WTC11 (cell line): ENCODE measurements around the gene CELF1. TPM values are rescaled to one million over a fixed set of nuclear protein-coding genes. Genes with fewer than 3 reads are reported as not detected.

Experiments used
- ATAC-seq: fragments of 200-7000 bp; cut with Tn5 transposase; 2 replicates; pipeline ENCODE4 v1.10.0; 2021; ENCODE audit warnings: mild to moderate bottlenecking, moderate library complexity
- CTCF ChIA-PET: fragments of 300-600 bp; sonication (Branson Sonifier 250); formaldehyde crosslinking; loops from one replicate; lab custom pipeline; 2021; ENCODE audit warnings: antibody characterized with exemption; lab: Charles Lee
- POLR2A ChIA-PET: fragments of 350-600 bp; sonication (Branson Sonifier 250); formaldehyde crosslinking; loops from one replicate; lab custom pipeline; 2021; ENCODE audit warnings: antibody characterized with exemption; lab: Charles Lee
- DNase-seq: peaks from one replicate; pipeline ENCODE4 v3.0.0; 2021; ENCODE audit warnings: low spot score
- H3K27ac Mint-ChIP-seq: 2 replicates; pipeline ENCODE4 v1.8.0; 2021; ENCODE audit warnings: mixed read lengths
- H3K27me3 Mint-ChIP-seq: 2 replicates; pipeline ENCODE4 v1.8.0; 2021; ENCODE audit warnings: low read depth, mild to moderate bottlenecking, moderate library complexity, mixed read lengths
- H3K36me3 Mint-ChIP-seq: 2 replicates; pipeline ENCODE4 v1.8.0; 2021; ENCODE audit warnings: mixed read lengths
- H3K4me1 Mint-ChIP-seq: 2 replicates; pipeline ENCODE4 v1.8.0; 2022; ENCODE audit warnings: mixed read lengths
- H3K4me3 Mint-ChIP-seq: 2 replicates; pipeline ENCODE4 v1.8.0; 2021; ENCODE audit warnings: mild to moderate bottlenecking, moderate library complexity, mixed read lengths
- H3K9me3 Mint-ChIP-seq: 2 replicates; pipeline ENCODE4 v1.8.0; 2021; ENCODE audit warnings: mixed read lengths
- ATF2 ChIP-seq: sonication (generic); formaldehyde crosslinking; IDR thresholded peaks from 2 replicates; pipeline ENCODE4 v1.8.1; 2022; ENCODE audit warnings: low read depth, missing genetic modification reagents, borderline replicate concordance
- ATF3 ChIP-seq: sonication (generic); formaldehyde crosslinking; conservative IDR thresholded peaks from 2 replicates; pipeline ENCODE4 v1.8.1; 2022; ENCODE audit warnings: mild to moderate bottlenecking, missing genetic modification reagents
- ELF4 ChIP-seq: sonication (generic); formaldehyde crosslinking; IDR thresholded peaks from 2 replicates; pipeline ENCODE4 v1.8.1; 2022; ENCODE audit warnings: low read depth, mild to moderate bottlenecking, moderate library complexity, missing genetic modification reagents
- ESRRA ChIP-seq: sonication (generic); formaldehyde crosslinking; IDR thresholded peaks from 2 replicates; pipeline ENCODE4 v1.8.1; 2022; ENCODE audit warnings: mild to moderate bottlenecking, missing genetic modification reagents, borderline replicate concordance
- FOXJ3 ChIP-seq: sonication (generic); formaldehyde crosslinking; IDR thresholded peaks from 2 replicates; pipeline ENCODE4 v1.9.0; 2021; ENCODE audit warnings: missing genetic modification reagents, mild to moderate bottlenecking, borderline replicate concordance
- GABPB1 ChIP-seq: sonication (generic); formaldehyde crosslinking; IDR thresholded peaks from 2 replicates; pipeline ENCODE4 v1.8.1; 2023; ENCODE audit warnings: mild to moderate bottlenecking, missing genetic modification reagents
- JAZF1 ChIP-seq: fragments of 250-450 bp; sonication (Bioruptor Pico); IDR thresholded peaks from 2 replicates; pipeline ENCODE4 v1.9.0; 2021; ENCODE audit warnings: moderate library complexity, mild to moderate bottlenecking, inconsistent platforms
- NFATC4 ChIP-seq: fragments of 250-450 bp; sonication (Bioruptor Pico); IDR thresholded peaks from 2 replicates; pipeline ENCODE4 v1.9.0; 2021; ENCODE audit warnings: mild to moderate bottlenecking
- OVOL2 ChIP-seq: fragments of 250-450 bp; sonication (Bioruptor Pico); IDR thresholded peaks from 2 replicates; pipeline ENCODE4 v1.9.0; 2021; ENCODE audit warnings: mild to moderate bottlenecking, borderline replicate concordance
- PRRX2 ChIP-seq: fragments of 250-450 bp; sonication (Bioruptor Pico); IDR thresholded peaks from 2 replicates; pipeline ENCODE4 v1.8.0; 2021; ENCODE audit warnings: mild to moderate bottlenecking
- SP1 ChIP-seq: sonication (generic); formaldehyde crosslinking; conservative IDR thresholded peaks from 2 replicates; pipeline ENCODE4 v1.8.1; 2022; ENCODE audit warnings: missing genetic modification reagents
- TCF7 ChIP-seq: sonication (generic); formaldehyde crosslinking; IDR thresholded peaks from 2 replicates; pipeline ENCODE4 v1.8.0; 2022; ENCODE audit warnings: mild to moderate bottlenecking, low read depth, missing genetic modification reagents, moderate library complexity
- ZBTB21 ChIP-seq: sonication (generic); formaldehyde crosslinking; IDR thresholded peaks from 2 replicates; pipeline ENCODE4 v1.8.1; 2023; ENCODE audit warnings: mild to moderate bottlenecking, missing genetic modification reagents, borderline replicate concordance
- ZMAT4 ChIP-seq: fragments of 250-450 bp; sonication (Bioruptor Pico); IDR thresholded peaks from 2 replicates; pipeline ENCODE4 v1.9.0; 2021; ENCODE audit warnings: mild to moderate bottlenecking
- ZNF121 ChIP-seq: sonication (generic); formaldehyde crosslinking; IDR thresholded peaks from 2 replicates; pipeline ENCODE4 v1.8.0; 2023; ENCODE audit warnings: missing genetic modification reagents
- ZNF263 ChIP-seq: sonication (generic); formaldehyde crosslinking; IDR thresholded peaks from 2 replicates; pipeline ENCODE4 v1.8.1; 2022; ENCODE audit warnings: low read depth, mild to moderate bottlenecking, moderate library complexity, missing genetic modification reagents
- ZNF281 ChIP-seq: sonication (generic); formaldehyde crosslinking; IDR thresholded peaks from 2 replicates; pipeline ENCODE4 v1.8.0; 2023; ENCODE audit warnings: mild to moderate bottlenecking, missing genetic modification reagents
- ZNF416 ChIP-seq: fragments of 250-450 bp; sonication (Bioruptor Pico); IDR thresholded peaks from 2 replicates; pipeline ENCODE4 v1.9.0; 2021; ENCODE audit warnings: mild to moderate bottlenecking, inconsistent platforms
- ZNF423 ChIP-seq: fragments of 250-450 bp; sonication (Bioruptor Pico); IDR thresholded peaks from 2 replicates; pipeline ENCODE4 v2.1.2; 2022; ENCODE audit warnings: mild to moderate bottlenecking, moderate library complexity
- ZNF425 ChIP-seq: fragments of 250-450 bp; sonication (Bioruptor Pico); conservative IDR thresholded peaks from 2 replicates; pipeline ENCODE4 v1.9.0; 2021; ENCODE audit warnings: mild to moderate bottlenecking
- total RNA-seq: library from RNA; stranded (reverse); gene quantifications from 3 replicates; pipeline ENCODE4 v1.2.3, GENCODE V29; 2021

CELF1 gene
- total RNA-seq, 1 experiment from 2014 or later, result 177 TPM

- TF ChIP-seq FOXJ3, result no peak
- no peak for TF ChIP-seq PRRX2 (CRISPR knock-in tag)
- TF ChIP-seq JAZF1 (CRISPR knock-in tag), result no peak
- TF ChIP-seq ATF3, result no peak
- no peak for TF ChIP-seq SP1 (CRISPR knock-in tag)
- no peak for TF ChIP-seq ATF2 (CRISPR knock-in tag)
- no peak for TF ChIP-seq ZBTB21 (CRISPR knock-in tag)
- no peak for TF ChIP-seq TCF7 (CRISPR knock-in tag)
- TF ChIP-seq, all 79 proteins: peak for 0
Measured at GRCh38 chr11:47569646-47570045, 16.7 kb upstream of the CELF1 start (continued).

- no peaks in the 10 kb centered on the region for H3K27me3 Mint-ChIP-seq
- peaks cover 10% of the 10 kb centered on the region for H3K4me1 Mint-ChIP-seq
- no peak overlapping the region for H3K27ac Mint-ChIP-seq
- peak; percentile 79; the same call in 1 of the 2 replicates for TF ChIP-seq ZNF121
- no peak for TF ChIP-seq ZNF281 (CRISPR knock-in tag)
- no peak for TF ChIP-seq OVOL2 (CRISPR knock-in tag)
- POLR2A ChIA-PET, result interaction anchor here (1.0 to 1.7 kb wide), 2 partner anchors 12 to 19 kb away, joined by 3 to 4 read pairs; partner anchors contain the start of genes KBTBD4 and NDUFS3
- peak; percentile 25 for DNase-seq
- peak overlapping the region; percentile 84 for H3K4me3 Mint-ChIP-seq
- CTCF ChIA-PET, result interaction anchor here (0.6 to 2.2 kb wide), 7 partner anchors 13 to 309 kb away, joined by 3 to 9 read pairs (median 4); no protein-coding TSS in a partner anchor
- H3K9me3 Mint-ChIP-seq, result no peaks in the 10 kb centered on the region
- ATAC-seq, result peak; percentile 13
- H3K36me3 Mint-ChIP-seq, result peaks cover 20% of the 10 kb centered on the region
Measured at GRCh38 chr11:47566149-47566698, 13.3 kb upstream of the CELF1 start.

GRCh38 chr11:47565340-47566148, 12.6 kb upstream of the CELF1 start, which contains the start of gene PTPMT1:
TSS of gene PTPMT1 (plus strand) at chr11:47565599. CDS start at chr11:47565623, 24 bp downstream.
- POLR2A ChIA-PET, result interaction anchor here (1.0 to 1.7 kb wide), 4 partner anchors 13 to 29 kb away, joined by 3 to 4 read pairs (median 3); partner anchors contain the start of genes C1QTNF4, KBTBD4 and NDUFS3
- no peak within 1 kb of the TSS for H3K27ac Mint-ChIP-seq
- CTCF ChIA-PET, result interaction anchor here (0.6 to 2.2 kb wide), 7 partner anchors 12 to 111 kb away, joined by 3 to 13 read pairs (median 4); no protein-coding TSS in a partner anchor
- peak; percentile 78 for DNase-seq
- peaks cover 10% of the 10 kb centered on the region for H3K4me1 Mint-ChIP-seq
- peak within 1 kb of the TSS; percentile 84 for H3K4me3 Mint-ChIP-seq
- peaks cover 14% of the 10 kb centered on the region; the same call in 1 of the 2 replicates for H3K36me3 Mint-ChIP-seq
- ATAC-seq, result peak; percentile 91
- H3K9me3 Mint-ChIP-seq, result no peaks in the 10 kb centered on the region
- no peaks in the 10 kb centered on the region for H3K27me3 Mint-ChIP-seq
- TF ChIP-seq ZNF281 (CRISPR knock-in tag) (peak; percentile 57; the same call in 1 of the 2 replicates), NFATC4 (CRISPR knock-in tag) (no peak), TCF7 (CRISPR knock-in tag) (no peak), ESRRA (CRISPR knock-in tag) (no peak), SP1 (CRISPR knock-in tag) (0 out of 2 replicates have a peak, but pooled peaks have one; percentile 18), ZNF423 (CRISPR knock-in tag) (no peak; the same call in 1 of the 2 replicates), ZNF416 (CRISPR knock-in tag) (0 out of 2 replicates have a peak, but pooled peaks have one; percentile 36), ELF4 (CRISPR knock-in tag) (no peak; the same call in 1 of the 2 replicates), GABPB1 (no peak), ZMAT4 (no peak), ATF3 (no peak), ZNF263 (peak; percentile 36; the same call in 1 of the 2 replicates), ZNF425 (CRISPR knock-in tag) (no peak)
